Fibroblast of skin of right quadriceps (primary cell): Measurements from ENCODE around the gene C16orf78.

Experiments used
- DNase-seq: peaks from one replicate; pipeline ENCODE4 v3.0.0-alpha.2; 2013

C16orf78 gene

GRCh38 chr16:49398761-49399160 is 25.2 kb downstream of the C16orf78 start:
- DNase-seq, result no peak

- DNase-seq, result no peak
Measured at GRCh38 chr16:49399594-49400364, 26.2 kb downstream of the C16orf78 start.

GRCh38 chr16:49400611-49401010 is 27.0 kb downstream of the C16orf78 start:
- no peak for DNase-seq

- DNase-seq, result no peak
Measured at GRCh38 chr16:49405123-49405522, 31.5 kb downstream of the C16orf78 start.

GRCh38 chr16:49405530-49405929 is 31.9 kb downstream of the C16orf78 start:
- DNase-seq, result no peak

GRCh38 chr16:49407873-49408550 is 34.4 kb downstream of the C16orf78 start:
- DNase-seq, result peak; percentile 61

- no peak for DNase-seq
Measured at GRCh38 chr16:49409121-49409520, 35.5 kb downstream of the C16orf78 start.

GRCh38 chr16:49410226-49410625 is 36.6 kb downstream of the C16orf78 start:
- DNase-seq, result no peak

- no peak for DNase-seq
Measured at GRCh38 chr16:49411121-49411970, 37.7 kb downstream of the C16orf78 start.

- no peak for DNase-seq
Measured at GRCh38 chr16:49414671-49415070, 41.1 kb downstream of the C16orf78 start.

- no peak for DNase-seq
Measured at GRCh38 chr16:49415083-49415482, 41.5 kb downstream of the C16orf78 start.

- DNase-seq, result no peak
Measured at GRCh38 chr16:49416001-49416675, 42.5 kb downstream of the C16orf78 start.

GRCh38 chr16:49417354-49417753 is 43.8 kb downstream of the C16orf78 start:
- DNase-seq, result no peak

- no peak for DNase-seq
Measured at GRCh38 chr16:49419006-49419405, 45.4 kb downstream of the C16orf78 start.

GRCh38 chr16:49419862-49420261 is 46.3 kb downstream of the C16orf78 start:
- DNase-seq, result no peak

GRCh38 chr16:49422896-49423295 is 49.3 kb downstream of the C16orf78 start:
- no peak for DNase-seq

GRCh38 chr16:49424961-49425360 is 51.4 kb downstream of the C16orf78 start:
- no peak for DNase-seq

- DNase-seq, result no peak
Measured at GRCh38 chr16:49427771-49428170, 54.2 kb downstream of the C16orf78 start.

- DNase-seq, result no peak
Measured at GRCh38 chr16:49428808-49429207, 55.2 kb downstream of the C16orf78 start.

GRCh38 chr16:49431040-49431439 is 57.4 kb downstream of the C16orf78 start:
- DNase-seq, result no peak

GRCh38 chr16:49431591-49432290 is 58.1 kb downstream of the C16orf78 start:
- DNase-seq, result no peak

- no peak for DNase-seq
Measured at GRCh38 chr16:49434733-49435132, 61.1 kb downstream of the C16orf78 start.
